Daoy (cell line): ENCODE measurements around the gene WHRN. TPM values are rescaled to one million over a fixed set of nuclear protein-coding genes. Genes with fewer than 3 reads are reported as not detected.
A peak's percentile ranks its signal among the peaks of the same experiment; 100 is the strongest.

Experiments used
- DNase-seq: peaks from one replicate; pipeline ENCODE4 v3.0.0-alpha.2; 2015; ENCODE audit warnings: low read depth
- total RNA-seq: library from RNA; depleted of rRNA; stranded (reverse); fragments of >200 nt; shearing (Covaris generic); gene quantifications from 2 replicates; pipeline ENCODE4 v1.2.3, GENCODE V29; 2014

Gene WHRN
- total RNA-seq, 1 experiment from 2014 or later: 1.6 TPM

GRCh38 chr9:114399381-114399780 lies 105.9 kb downstream of the WHRN start:
- DNase-seq: no peak

GRCh38 chr9:114397848-114398605 lies 107.2 kb downstream of the WHRN start:
- DNase-seq: peak; percentile 98

- no peak for DNase-seq
Observed at GRCh38 chr9:114397219-114397847, 107.9 kb downstream of the WHRN start.

- DNase-seq: no peak
Observed at GRCh38 chr9:114396558-114397218, 108.6 kb downstream of the WHRN start.

- no peak for DNase-seq
Observed at GRCh38 chr9:114395768-114396167, 109.5 kb downstream of the WHRN start.

- DNase-seq: no peak
Observed at GRCh38 chr9:114395334-114395617, 110.0 kb downstream of the WHRN start.

GRCh38 chr9:114394523-114395333 lies 110.5 kb downstream of the WHRN start:
- no peak for DNase-seq

- no peak for DNase-seq
Observed at GRCh38 chr9:114392749-114393112, 112.5 kb downstream of the WHRN start.

GRCh38 chr9:114390952-114391351 lies 114.3 kb downstream of the WHRN start:
- no peak for DNase-seq

- no peak for DNase-seq
Observed at GRCh38 chr9:114389612-114390368, 115.5 kb downstream of the WHRN start.

GRCh38 chr9:114388764-114389375 lies 116.4 kb downstream of the WHRN start:
- no peak for DNase-seq

GRCh38 chr9:114388357-114388682 lies 117.0 kb downstream of the WHRN start:
- DNase-seq: no peak

GRCh38 chr9:114387680-114388356 lies 117.5 kb downstream of the WHRN start, which contains the start of gene AKNA:
AKNA (minus strand) TSS chr9:114387982; CDS start chr9:114381333, 6,649 bp downstream.
- DNase-seq: no peak

- no peak for DNase-seq
Observed at GRCh38 chr9:114386886-114387679, 118.2 kb downstream of the WHRN start.

- no peak for DNase-seq
Observed at GRCh38 chr9:114386361-114386885, 118.8 kb downstream of the WHRN start.

- DNase-seq: peak; percentile 95
Observed at GRCh38 chr9:114385397-114386181, 119.7 kb downstream of the WHRN start.

GRCh38 chr9:114384836-114385396 lies 120.4 kb downstream of the WHRN start:
- no peak for DNase-seq

- DNase-seq: no peak
Observed at GRCh38 chr9:114384341-114384740, 120.9 kb downstream of the WHRN start.
